Osteoblast (primary cell): ENCODE measurements around the gene PHOSPHO1. TPM values are rescaled to one million over a fixed set of nuclear protein-coding genes. Genes with fewer than 3 reads are reported as not detected.
"Not testable (repeated sequence)": the region's sequence is repeated elsewhere in the genome, so short reads cannot be mapped to it uniquely, and the experiment has no call there.

Source experiments
- DNase-seq: peaks from one replicate; pipeline ENCODE4 v3.0.0; 2011; ENCODE audit warnings: low spot score, mixed read lengths; ENCODE audit not compliant: insufficient read length; ENCODE audit errors: missing footprints
- H2AFZ ChIP-seq: 2 replicates; pipeline ENCODE4 v1.6.0; 2011; ENCODE audit warnings: mild to moderate bottlenecking, low read length
- H3K27ac ChIP-seq: 2 replicates; pipeline ENCODE4 v1.5.1; 2011; ENCODE audit warnings: mild to moderate bottlenecking, low read depth, low read length, moderate library complexity
- H3K27me3 ChIP-seq: 2 replicates; pipeline ENCODE4 v1.6.0; 2012; ENCODE audit warnings: mild to moderate bottlenecking, control low read depth, inconsistent platforms, low read length, moderate library complexity; ENCODE audit not compliant: insufficient read depth
- H3K36me3 ChIP-seq: 2 replicates; pipeline ENCODE4 v1.5.1; 2011; ENCODE audit warnings: mild to moderate bottlenecking, low read length, control low read depth, moderate library complexity; ENCODE audit not compliant: insufficient read depth
- H3K4me1 ChIP-seq: 2 replicates; pipeline ENCODE4 v1.5.1; 2011; ENCODE audit warnings: mild to moderate bottlenecking, low read length, control low read depth, moderate library complexity; ENCODE audit not compliant: insufficient read depth
- H3K4me2 ChIP-seq: 2 replicates; pipeline ENCODE4 v1.6.0; 2011; ENCODE audit warnings: mild to moderate bottlenecking, low read length; ENCODE audit not compliant: insufficient read depth
- H3K4me3 ChIP-seq: fragments of 200-600 bp; sonication (generic); 3 replicates; pipeline ENCODE4 v1.5.1; 2012; ENCODE audit warnings: mild to moderate bottlenecking, low read length, inconsistent platforms; ENCODE audit not compliant: insufficient read depth
- H3K79me2 ChIP-seq: 2 replicates; pipeline ENCODE4 v1.6.0; 2012; ENCODE audit warnings: mild to moderate bottlenecking, low read length, control low read depth, inconsistent platforms; ENCODE audit not compliant: insufficient read depth
- H3K9me3 ChIP-seq: 2 replicates; pipeline ENCODE4 v1.5.1; 2011; ENCODE audit warnings: low read depth, low read length, control low read depth
- H4K20me1 ChIP-seq: 2 replicates; pipeline ENCODE4 v1.6.0; 2012; ENCODE audit warnings: mild to moderate bottlenecking, low read length, control low read depth; ENCODE audit not compliant: insufficient read depth
- CTCF ChIP-seq: IDR thresholded peaks from 2 replicates; pipeline ENCODE4 v1.5.1; 2011; ENCODE audit warnings: mild to moderate bottlenecking, low read depth, low read length, moderate library complexity; ENCODE audit errors: extremely low read depth
- total RNA-seq: library from RNA; depleted of rRNA; stranded (reverse); fragments of >200 nt; gene quantifications from 2 replicates; pipeline ENCODE4 v1.2.3, GENCODE V29; 2012

The PHOSPHO1 gene
- total RNA-seq, 1 donor = 0.36 TPM

- Histone ChIP-seq H3K36me3 (no peaks in the 10 kb centered on the region), H3K79me2 (no peaks in the 10 kb centered on the region), H3K4me1 (no peaks in the 10 kb centered on the region), H3K27me3 (no peaks in the 10 kb centered on the region), H2AFZ (no peak overlapping the region), H4K20me1 (no peaks in the 10 kb centered on the region), H3K4me3 (no peak overlapping the region), H3K27ac (no peak overlapping the region), H3K9me3 (no peaks in the 10 kb centered on the region), H3K4me2 (no peak overlapping the region)
- DNase-seq = no peak
- TF ChIP-seq CTCF = no peak
These were observed 46.8 kb downstream of the PHOSPHO1 start for GRCh38 chr17:49183801-49184200.

- H2AFZ ChIP-seq = no peak overlapping the region
- no peaks in the 10 kb centered on the region for H3K36me3 ChIP-seq
- no peak for DNase-seq
- no peaks in the 10 kb centered on the region for H3K9me3 ChIP-seq
- no peak overlapping the region for H3K4me2 ChIP-seq
- no peak for TF ChIP-seq CTCF
- H3K27me3 ChIP-seq = no peaks in the 10 kb centered on the region
- H3K4me1 ChIP-seq = no peaks in the 10 kb centered on the region
- H3K79me2 ChIP-seq = no peaks in the 10 kb centered on the region
- no peak overlapping the region for H3K4me3 ChIP-seq
- no peak overlapping the region for H3K27ac ChIP-seq
- no peaks in the 10 kb centered on the region for H4K20me1 ChIP-seq
These were observed 47.2 kb downstream of the PHOSPHO1 start for GRCh38 chr17:49183341-49183740.

GRCh38 chr17:49180998-49181635 is 49.5 kb downstream of the PHOSPHO1 start:
- Histone ChIP-seq H2AFZ (no peak overlapping the region), H3K79me2 (no peaks in the 10 kb centered on the region), H3K27ac (no peak overlapping the region), H3K4me3 (no peak overlapping the region), H3K9me3 (peaks cover 3% of the 10 kb centered on the region), H3K27me3 (no peaks in the 10 kb centered on the region), H4K20me1 (no peaks in the 10 kb centered on the region), H3K4me1 (no peaks in the 10 kb centered on the region), H3K4me2 (no peak overlapping the region), H3K36me3 (no peaks in the 10 kb centered on the region)
- no peak for TF ChIP-seq CTCF
- DNase-seq = no peak

GRCh38 chr17:49180303-49180702 is 50.3 kb downstream of the PHOSPHO1 start:
- Histone ChIP-seq H2AFZ (no peak overlapping the region), H3K79me2 (no peaks in the 10 kb centered on the region), H3K4me2 (no peak overlapping the region), H4K20me1 (no peaks in the 10 kb centered on the region), H3K27me3 (no peaks in the 10 kb centered on the region), H3K9me3 (peaks cover 7% of the 10 kb centered on the region), H3K27ac (no peak overlapping the region), H3K4me1 (no peaks in the 10 kb centered on the region), H3K36me3 (no peaks in the 10 kb centered on the region), H3K4me3 (no peak overlapping the region)
- TF ChIP-seq CTCF = peak; percentile 98
- peak; percentile 92 for DNase-seq

GRCh38 chr17:49175978-49176377 is 54.6 kb downstream of the PHOSPHO1 start:
- H3K4me1 ChIP-seq, H3K4me3 ChIP-seq, H4K20me1 ChIP-seq, H3K4me2 ChIP-seq, H3K27me3 ChIP-seq, DNase-seq, H2AFZ ChIP-seq, H3K36me3 ChIP-seq, H3K9me3 ChIP-seq, H3K79me2 ChIP-seq, H3K27ac ChIP-seq: not testable (repeated sequence)
